22Rv1 (cell line): ENCODE data around the gene CEP20.

Experiments
- ZFX ChIP-seq: fragments of 450-650 bp; IDR thresholded peaks from 2 replicates; pipeline ENCODE4 v1.6.1; 2017; ENCODE audit warnings: antibody characterized with exemption, borderline replicate concordance
- TF ChIP-seq, protein P1 (sequence below): fragments of 450-650 bp; IDR thresholded peaks from 2 replicates; pipeline ENCODE4 v1.5.1; 2017; ENCODE audit warnings: mild to moderate bottlenecking

DNA sequence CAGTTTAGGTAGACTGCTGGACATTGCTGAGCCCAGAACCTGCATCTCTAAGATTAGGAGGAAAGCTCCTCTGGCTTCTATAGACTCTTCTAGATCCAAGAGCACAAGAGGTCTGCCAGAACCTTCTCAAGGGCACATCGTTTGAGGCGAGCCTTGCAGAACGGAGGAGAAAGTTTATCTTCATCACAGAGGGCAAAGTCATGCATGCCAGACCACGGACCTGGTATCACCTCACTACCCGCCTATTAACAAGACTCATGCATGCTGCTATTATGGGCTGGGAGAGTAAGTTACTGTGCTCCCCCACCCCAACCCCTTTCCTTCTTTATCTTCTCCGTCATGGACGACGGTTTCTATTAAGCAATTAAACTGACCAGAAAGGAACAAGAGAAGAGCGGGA lies 54.9 kb downstream of the CEP20 start:
- TF ChIP-seq, protein P1, sequence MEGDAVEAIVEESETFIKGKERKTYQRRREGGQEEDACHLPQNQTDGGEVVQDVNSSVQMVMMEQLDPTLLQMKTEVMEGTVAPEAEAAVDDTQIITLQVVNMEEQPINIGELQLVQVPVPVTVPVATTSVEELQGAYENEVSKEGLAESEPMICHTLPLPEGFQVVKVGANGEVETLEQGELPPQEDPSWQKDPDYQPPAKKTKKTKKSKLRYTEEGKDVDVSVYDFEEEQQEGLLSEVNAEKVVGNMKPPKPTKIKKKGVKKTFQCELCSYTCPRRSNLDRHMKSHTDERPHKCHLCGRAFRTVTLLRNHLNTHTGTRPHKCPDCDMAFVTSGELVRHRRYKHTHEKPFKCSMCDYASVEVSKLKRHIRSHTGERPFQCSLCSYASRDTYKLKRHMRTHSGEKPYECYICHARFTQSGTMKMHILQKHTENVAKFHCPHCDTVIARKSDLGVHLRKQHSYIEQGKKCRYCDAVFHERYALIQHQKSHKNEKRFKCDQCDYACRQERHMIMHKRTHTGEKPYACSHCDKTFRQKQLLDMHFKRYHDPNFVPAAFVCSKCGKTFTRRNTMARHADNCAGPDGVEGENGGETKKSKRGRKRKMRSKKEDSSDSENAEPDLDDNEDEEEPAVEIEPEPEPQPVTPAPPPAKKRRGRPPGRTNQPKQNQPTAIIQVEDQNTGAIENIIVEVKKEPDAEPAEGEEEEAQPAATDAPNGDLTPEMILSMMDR = no peak
- TF ChIP-seq ZFX = no peak
